GM19025 (cell line): Measurements from ENCODE around the gene SMIM14.
"Not testable (repeated sequence)": the region's sequence is repeated elsewhere in the genome, so short reads cannot be mapped to it uniquely, and the experiment has no call there.

Source experiments
- ATAC-seq: cut with Tn5 transposase; IDR thresholded peaks from one replicate; pipeline ENCODE4 v1.9.1; 2021; ENCODE audit warnings: mild to moderate bottlenecking, low read depth, moderate library complexity; ENCODE audit not compliant: unreplicated experiment

Gene SMIM14

GRCh38 chr4:39608451-39608850, 30.2 kb downstream of the SMIM14 start:
- no peak for ATAC-seq

GRCh38 chr4:39606747-39607146, 31.9 kb downstream of the SMIM14 start:
- ATAC-seq: no peak

- no peak for ATAC-seq
Observed at GRCh38 chr4:39597695-39598381, 40.8 kb downstream of the SMIM14 start.

- ATAC-seq: no peak
Observed at GRCh38 chr4:39596971-39597370, 41.7 kb downstream of the SMIM14 start.

GRCh38 chr4:39591290-39591689, 47.4 kb downstream of the SMIM14 start:
- ATAC-seq: no peak

- no peak for ATAC-seq
Observed at GRCh38 chr4:39587881-39588280, 50.8 kb downstream of the SMIM14 start.

- no peak for ATAC-seq
Observed at GRCh38 chr4:39574946-39575345, 63.7 kb downstream of the SMIM14 start.

GRCh38 chr4:39571504-39571903, 67.2 kb downstream of the SMIM14 start:
- no peak for ATAC-seq

- ATAC-seq: no peak
Observed at GRCh38 chr4:39571054-39571453, 67.6 kb downstream of the SMIM14 start.

- ATAC-seq: no peak
Observed at GRCh38 chr4:39569209-39569608, 69.5 kb downstream of the SMIM14 start.

GRCh38 chr4:39568805-39569204, 69.9 kb downstream of the SMIM14 start:
- ATAC-seq: no peak

- no peak for ATAC-seq
Observed at GRCh38 chr4:39565878-39566600, 72.6 kb downstream of the SMIM14 start.

GRCh38 chr4:39563346-39563847, 75.3 kb downstream of the SMIM14 start:
- no peak for ATAC-seq

- no peak for ATAC-seq
Observed at GRCh38 chr4:39562792-39563191, 75.9 kb downstream of the SMIM14 start.

- no peak for ATAC-seq
Observed at GRCh38 chr4:39559626-39560025, 79.0 kb downstream of the SMIM14 start.

GRCh38 chr4:39555472-39555871, 83.2 kb downstream of the SMIM14 start:
- ATAC-seq: no peak

GRCh38 chr4:39548425-39549067, 90.1 kb downstream of the SMIM14 start:
- no peak for ATAC-seq

- no peak for ATAC-seq
Observed at GRCh38 chr4:39544580-39545315, 93.9 kb downstream of the SMIM14 start.

GRCh38 chr4:39544080-39544479, 94.6 kb downstream of the SMIM14 start:
- not testable (repeated sequence) for ATAC-seq

- ATAC-seq: no peak
Observed at GRCh38 chr4:39543034-39543433, 95.6 kb downstream of the SMIM14 start.

- ATAC-seq: no peak
Observed at GRCh38 chr4:39542611-39543012, 96.1 kb downstream of the SMIM14 start.
